ENCODE measurements around the gene PC. TPM values are rescaled to one million over a fixed set of nuclear protein-coding genes. Genes with fewer than 3 reads are reported as not detected.

Gene PC
- total RNA-seq, 1 donor from 2014 or later: 10.5 TPM

DNA sequence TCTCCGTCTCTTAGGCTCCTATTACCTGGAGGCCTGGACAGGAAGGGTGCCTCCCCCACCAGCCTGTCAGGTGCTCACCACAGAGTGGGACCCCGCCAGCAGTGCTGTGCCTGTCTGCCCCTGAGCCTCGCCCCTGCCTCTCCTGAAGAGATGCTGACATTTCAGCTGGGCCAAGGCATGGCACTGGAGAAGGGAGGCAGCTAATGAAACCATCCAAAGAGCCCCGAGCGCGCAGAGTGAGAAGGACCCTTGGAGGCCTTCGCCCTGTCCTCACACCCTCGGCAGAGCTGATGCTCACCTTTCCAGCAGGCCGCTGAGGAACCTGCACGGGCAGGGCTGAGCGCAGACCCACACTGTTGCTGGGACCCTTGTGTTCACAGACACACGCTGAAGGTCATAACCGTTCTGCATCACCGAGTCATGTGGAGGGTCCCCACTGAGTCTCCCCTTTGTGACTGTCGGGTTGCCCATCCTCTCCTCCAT lies 103.4 kb downstream of the PC start:
- H3K27me3 Mint-ChIP-seq (ENCODE audit: low read depth, unreplicated experiment): peaks cover 6% of the 10 kb centered on the region
- H3K36me3 Mint-ChIP-seq (ENCODE audit: low read depth, unreplicated experiment): peaks cover 3% of the 10 kb centered on the region
- Histone ChIP-seq H3K79me2 (ENCODE audit: insufficient read depth, low read length) (peaks cover 30% of the 10 kb centered on the region), H3K4me2 (ENCODE audit: low read length) (no peak overlapping the region), H3K27me3 (ENCODE audit: insufficient read depth, low read length) (no peaks in the 10 kb centered on the region), H3K27ac (ENCODE audit: low read depth, low read length) (no peak overlapping the region), H3K9ac (ENCODE audit: low read length) (no peak overlapping the region), H3K4me1 (ENCODE audit: insufficient read depth, low read length) (peaks cover 11% of the 10 kb centered on the region), H3K4me3 (ENCODE audit: insufficient read depth, low read depth, low read length) (no peak overlapping the region), H3K9me3 (ENCODE audit: insufficient read depth, low read depth, low read length) (no peaks in the 10 kb centered on the region), H3K36me3 (ENCODE audit: insufficient read depth, low read length) (no peaks in the 10 kb centered on the region), H4K20me1 (ENCODE audit: insufficient read depth, low read length) (peaks cover 6% of the 10 kb centered on the region), H2AFZ (ENCODE audit: low read depth, low read length) (no peak overlapping the region)
- TF ChIP-seq, protein P1, sequence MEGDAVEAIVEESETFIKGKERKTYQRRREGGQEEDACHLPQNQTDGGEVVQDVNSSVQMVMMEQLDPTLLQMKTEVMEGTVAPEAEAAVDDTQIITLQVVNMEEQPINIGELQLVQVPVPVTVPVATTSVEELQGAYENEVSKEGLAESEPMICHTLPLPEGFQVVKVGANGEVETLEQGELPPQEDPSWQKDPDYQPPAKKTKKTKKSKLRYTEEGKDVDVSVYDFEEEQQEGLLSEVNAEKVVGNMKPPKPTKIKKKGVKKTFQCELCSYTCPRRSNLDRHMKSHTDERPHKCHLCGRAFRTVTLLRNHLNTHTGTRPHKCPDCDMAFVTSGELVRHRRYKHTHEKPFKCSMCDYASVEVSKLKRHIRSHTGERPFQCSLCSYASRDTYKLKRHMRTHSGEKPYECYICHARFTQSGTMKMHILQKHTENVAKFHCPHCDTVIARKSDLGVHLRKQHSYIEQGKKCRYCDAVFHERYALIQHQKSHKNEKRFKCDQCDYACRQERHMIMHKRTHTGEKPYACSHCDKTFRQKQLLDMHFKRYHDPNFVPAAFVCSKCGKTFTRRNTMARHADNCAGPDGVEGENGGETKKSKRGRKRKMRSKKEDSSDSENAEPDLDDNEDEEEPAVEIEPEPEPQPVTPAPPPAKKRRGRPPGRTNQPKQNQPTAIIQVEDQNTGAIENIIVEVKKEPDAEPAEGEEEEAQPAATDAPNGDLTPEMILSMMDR (IDR thresholded peaks at IDR 0.05; ENCODE audit: insufficient read depth, low read depth, low read length): no peak
- no peak for TF ChIP-seq EZH2 (IDR thresholded peaks at IDR 0.05; ENCODE audit: insufficient read depth, low read length)
- H3K4me3 Mint-ChIP-seq (ENCODE audit: unreplicated experiment): peak overlapping the region; percentile 82
- no peaks in the 10 kb centered on the region for H3K9me3 Mint-ChIP-seq (ENCODE audit: unreplicated experiment)
- no peak overlapping the region for H3K27ac Mint-ChIP-seq (ENCODE audit: unreplicated experiment)
- DNase-seq (ENCODE audit: low read depth): no peak
- no peaks in the 10 kb centered on the region for H3K4me1 Mint-ChIP-seq (ENCODE audit: low read depth, unreplicated experiment)
- FAIRE-seq: no peak

DNA sequence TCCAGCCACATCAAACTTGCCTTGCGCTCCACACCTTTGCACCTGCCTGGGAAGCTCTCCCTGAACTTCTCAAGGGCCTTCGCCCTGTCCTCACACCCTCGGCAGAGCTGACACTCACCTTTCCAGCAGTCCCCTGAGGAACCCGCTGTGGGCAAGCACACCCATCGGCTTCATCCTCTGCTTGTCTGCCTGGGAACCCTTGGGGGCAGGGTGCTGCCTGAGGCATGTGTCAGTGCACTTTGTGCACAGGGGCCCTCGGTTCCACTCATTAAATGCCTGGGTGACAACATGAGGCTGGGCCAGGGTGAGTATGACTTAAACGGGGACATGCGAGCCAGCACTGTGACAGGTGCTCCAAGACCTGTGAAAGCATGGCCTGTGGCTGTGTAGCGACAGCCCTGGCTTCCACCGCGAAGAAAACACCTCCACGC lies 103.9 kb downstream of the PC start:
- Mint-ChIP-seq H3K27ac (ENCODE audit: unreplicated experiment) (no peak overlapping the region), H3K4me3 (ENCODE audit: unreplicated experiment) (no peak overlapping the region), H3K27me3 (ENCODE audit: low read depth, unreplicated experiment) (peaks cover 6% of the 10 kb centered on the region), H3K9me3 (ENCODE audit: unreplicated experiment) (no peaks in the 10 kb centered on the region), H3K4me1 (ENCODE audit: low read depth, unreplicated experiment) (no peaks in the 10 kb centered on the region), H3K36me3 (ENCODE audit: low read depth, unreplicated experiment) (peaks cover 3% of the 10 kb centered on the region)
- peaks cover 2% of the 10 kb centered on the region for H4K20me1 ChIP-seq (ENCODE audit: insufficient read depth, low read length)
- H3K9me3 ChIP-seq (ENCODE audit: insufficient read depth, low read depth, low read length): no peaks in the 10 kb centered on the region
- no peaks in the 10 kb centered on the region for H3K27me3 ChIP-seq (ENCODE audit: insufficient read depth, low read length)
- TF ChIP-seq, protein P1 (IDR thresholded peaks at IDR 0.05; ENCODE audit: insufficient read depth, low read depth, low read length): no peak
- no peak for TF ChIP-seq EZH2 (IDR thresholded peaks at IDR 0.05; ENCODE audit: insufficient read depth, low read length)
- no peak for FAIRE-seq
- H3K4me3 ChIP-seq (ENCODE audit: insufficient read depth, low read depth, low read length): no peak overlapping the region
- peaks cover 11% of the 10 kb centered on the region for H3K4me1 ChIP-seq (ENCODE audit: insufficient read depth, low read length)
- DNase-seq (ENCODE audit: low read depth): no peak
- H3K9ac ChIP-seq (ENCODE audit: low read length): no peak overlapping the region
- H2AFZ ChIP-seq (ENCODE audit: low read depth, low read length): no peak overlapping the region
- no peak overlapping the region for H3K4me2 ChIP-seq (ENCODE audit: low read length)
- no peak overlapping the region for H3K27ac ChIP-seq (ENCODE audit: low read depth, low read length)
- H3K36me3 ChIP-seq (ENCODE audit: insufficient read depth, low read length): no peaks in the 10 kb centered on the region
- peaks cover 27% of the 10 kb centered on the region for H3K79me2 ChIP-seq (ENCODE audit: insufficient read depth, low read length)

All from astrocyte (in vitro differentiated cells and primary cell).